ENCODE measurements around the gene SATB1.

Gene SATB1

GRCh38 chr3:18402239-18402799 lies 22.8 kb downstream of the SATB1 start:
- Histone ChIP-seq H3K9ac (ENCODE audit: low read length) (no peak overlapping the region), H4K20me1 (ENCODE audit: insufficient read depth, low read length) (no peaks in the 10 kb centered on the region), H3K9me3 (ENCODE audit: insufficient read depth, low read length) (no peaks in the 10 kb centered on the region), H3K36me3 (replicated peaks; ENCODE audit: low read depth, low read length) (no peaks in the 10 kb centered on the region), H3K27ac (ENCODE audit: low read length) (no peak overlapping the region), H3K4me2 (ENCODE audit: low read length) (no peak overlapping the region), H3K79me2 (ENCODE audit: low read length) (no peaks in the 10 kb centered on the region), H3K27me3 (ENCODE audit: low read depth, low read length) (no peaks in the 10 kb centered on the region), H3K4me1 (ENCODE audit: low read length) (no peaks in the 10 kb centered on the region), H3K4me3 (ENCODE audit: low read length) (no peak overlapping the region), H2AFZ (ENCODE audit: low read depth, low read length) (no peak overlapping the region)
- TF ChIP-seq, protein P1, sequence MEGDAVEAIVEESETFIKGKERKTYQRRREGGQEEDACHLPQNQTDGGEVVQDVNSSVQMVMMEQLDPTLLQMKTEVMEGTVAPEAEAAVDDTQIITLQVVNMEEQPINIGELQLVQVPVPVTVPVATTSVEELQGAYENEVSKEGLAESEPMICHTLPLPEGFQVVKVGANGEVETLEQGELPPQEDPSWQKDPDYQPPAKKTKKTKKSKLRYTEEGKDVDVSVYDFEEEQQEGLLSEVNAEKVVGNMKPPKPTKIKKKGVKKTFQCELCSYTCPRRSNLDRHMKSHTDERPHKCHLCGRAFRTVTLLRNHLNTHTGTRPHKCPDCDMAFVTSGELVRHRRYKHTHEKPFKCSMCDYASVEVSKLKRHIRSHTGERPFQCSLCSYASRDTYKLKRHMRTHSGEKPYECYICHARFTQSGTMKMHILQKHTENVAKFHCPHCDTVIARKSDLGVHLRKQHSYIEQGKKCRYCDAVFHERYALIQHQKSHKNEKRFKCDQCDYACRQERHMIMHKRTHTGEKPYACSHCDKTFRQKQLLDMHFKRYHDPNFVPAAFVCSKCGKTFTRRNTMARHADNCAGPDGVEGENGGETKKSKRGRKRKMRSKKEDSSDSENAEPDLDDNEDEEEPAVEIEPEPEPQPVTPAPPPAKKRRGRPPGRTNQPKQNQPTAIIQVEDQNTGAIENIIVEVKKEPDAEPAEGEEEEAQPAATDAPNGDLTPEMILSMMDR (IDR thresholded peaks at IDR 0.05; ENCODE audit: low read depth, low read length), result no peak
- TF ChIP-seq EZH2phosphoT487 (IDR thresholded peaks at IDR 0.05; ENCODE audit: low read depth), result no peak

- Histone ChIP-seq H4K20me1 (ENCODE audit: insufficient read depth, low read length) (no peaks in the 10 kb centered on the region), H3K27ac (ENCODE audit: low read length) (no peak overlapping the region), H3K4me2 (ENCODE audit: low read length) (no peak overlapping the region), H3K9me3 (ENCODE audit: insufficient read depth, low read length) (no peaks in the 10 kb centered on the region), H3K79me2 (ENCODE audit: low read length) (no peaks in the 10 kb centered on the region), H3K27me3 (ENCODE audit: low read depth, low read length) (no peaks in the 10 kb centered on the region), H3K36me3 (replicated peaks; ENCODE audit: low read depth, low read length) (no peaks in the 10 kb centered on the region), H2AFZ (ENCODE audit: low read depth, low read length) (no peak overlapping the region), H3K9ac (ENCODE audit: low read length) (no peak overlapping the region), H3K4me1 (ENCODE audit: low read length) (no peaks in the 10 kb centered on the region), H3K4me3 (ENCODE audit: low read length) (no peak overlapping the region)
- TF ChIP-seq, protein P1 (IDR thresholded peaks at IDR 0.05; ENCODE audit: low read depth, low read length), result no peak
These were observed 23.7 kb downstream of the SATB1 start for GRCh38 chr3:18401300-18401961.

- Histone ChIP-seq H3K9me3 (ENCODE audit: insufficient read depth, low read length) (no peaks in the 10 kb centered on the region), H3K27me3 (ENCODE audit: low read depth, low read length) (no peaks in the 10 kb centered on the region), H4K20me1 (ENCODE audit: insufficient read depth, low read length) (no peaks in the 10 kb centered on the region), H2AFZ (ENCODE audit: low read depth, low read length) (no peak overlapping the region), H3K79me2 (ENCODE audit: low read length) (no peaks in the 10 kb centered on the region), H3K27ac (ENCODE audit: low read length) (no peak overlapping the region), H3K36me3 (replicated peaks; ENCODE audit: low read depth, low read length) (no peaks in the 10 kb centered on the region), H3K9ac (ENCODE audit: low read length) (no peak overlapping the region), H3K4me2 (ENCODE audit: low read length) (no peak overlapping the region), H3K4me1 (ENCODE audit: low read length) (no peaks in the 10 kb centered on the region), H3K4me3 (ENCODE audit: low read length) (no peak overlapping the region)
- TF ChIP-seq, protein P1 (IDR thresholded peaks at IDR 0.05; ENCODE audit: low read depth, low read length), result no peak
- no peak for TF ChIP-seq EZH2phosphoT487 (IDR thresholded peaks at IDR 0.05; ENCODE audit: low read depth)
These were observed 26.7 kb downstream of the SATB1 start for GRCh38 chr3:18398448-18398847.

DNA sequence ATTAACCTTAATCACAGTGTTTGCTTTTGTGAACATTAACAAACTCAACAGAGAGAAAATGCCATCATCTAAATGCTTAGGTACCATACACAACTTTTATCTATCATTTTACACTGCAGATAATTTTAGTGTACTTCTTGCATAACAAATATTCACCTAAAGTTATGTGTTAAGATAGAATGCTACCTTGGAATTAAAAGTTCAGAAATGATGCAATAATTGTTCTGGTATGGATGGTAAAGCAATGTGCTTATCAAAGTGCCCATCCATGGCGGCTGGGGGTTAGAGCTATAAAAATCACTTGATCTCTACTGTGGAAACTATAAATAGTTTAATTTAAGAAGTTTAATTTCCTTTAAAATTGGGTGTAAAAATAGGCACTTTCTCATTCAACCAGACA lies 28.7 kb downstream of the SATB1 start:
- no peak overlapping the region for H3K9ac ChIP-seq (ENCODE audit: low read length)
- no peaks in the 10 kb centered on the region for H3K9me3 ChIP-seq (ENCODE audit: insufficient read depth, low read length)
- H3K36me3 ChIP-seq (replicated peaks; ENCODE audit: low read depth, low read length), result no peaks in the 10 kb centered on the region
- H3K4me2 ChIP-seq (ENCODE audit: low read length), result no peak overlapping the region
- no peaks in the 10 kb centered on the region for H3K27me3 ChIP-seq (ENCODE audit: low read depth, low read length)
- H3K4me3 ChIP-seq (ENCODE audit: low read length), result no peak overlapping the region
- TF ChIP-seq EZH2phosphoT487 (IDR thresholded peaks at IDR 0.05; ENCODE audit: low read depth), result no peak
- TF ChIP-seq, protein P1 (IDR thresholded peaks at IDR 0.05; ENCODE audit: low read depth, low read length), result no peak
- no peak overlapping the region for H2AFZ ChIP-seq (ENCODE audit: low read depth, low read length)
- no peaks in the 10 kb centered on the region for H3K4me1 ChIP-seq (ENCODE audit: low read length)
- no peak overlapping the region for H3K27ac ChIP-seq (ENCODE audit: low read length)
- no peaks in the 10 kb centered on the region for H4K20me1 ChIP-seq (ENCODE audit: insufficient read depth, low read length)
- H3K79me2 ChIP-seq (ENCODE audit: low read length), result no peaks in the 10 kb centered on the region
